Measurements from ENCODE around the gene DMRTC2. TPM values are rescaled to one million over a fixed set of nuclear protein-coding genes. Genes with fewer than 3 reads are reported as not detected.

The DMRTC2 gene
- total RNA-seq, 1 donor from 2014 or later: not detected

- Histone ChIP-seq H3K9me3 (ENCODE audit: insufficient read depth, low read depth, low read length) (no peaks in the 10 kb centered on the region), H2AFZ (ENCODE audit: low read depth, low read length) (no peak overlapping the region), H3K4me2 (ENCODE audit: low read length) (no peak overlapping the region), H3K27me3 (ENCODE audit: insufficient read depth, low read length) (no peaks in the 10 kb centered on the region), H3K79me2 (ENCODE audit: insufficient read depth, low read length) (peaks cover 14% of the 10 kb centered on the region), H3K9ac (ENCODE audit: low read length) (no peak overlapping the region), H3K36me3 (ENCODE audit: insufficient read depth, low read length) (peaks cover 12% of the 10 kb centered on the region), H4K20me1 (ENCODE audit: insufficient read depth, low read length) (peaks cover 48% of the 10 kb centered on the region), H3K4me3 (ENCODE audit: insufficient read depth, low read depth, low read length) (no peak overlapping the region), H3K27ac (ENCODE audit: low read depth, low read length) (no peak overlapping the region), H3K4me1 (ENCODE audit: insufficient read depth, low read length) (no peaks in the 10 kb centered on the region)
- no peak for DNase-seq (ENCODE audit: low read depth)
- Mint-ChIP-seq H3K4me1 (ENCODE audit: low read depth, unreplicated experiment) (peaks cover 5% of the 10 kb centered on the region), H3K4me3 (ENCODE audit: unreplicated experiment) (no peak overlapping the region), H3K36me3 (ENCODE audit: low read depth, unreplicated experiment) (peaks cover 19% of the 10 kb centered on the region), H3K27me3 (ENCODE audit: low read depth, unreplicated experiment) (no peaks in the 10 kb centered on the region), H3K9me3 (ENCODE audit: unreplicated experiment) (no peaks in the 10 kb centered on the region), H3K27ac (ENCODE audit: unreplicated experiment) (no peak overlapping the region)
- no peak for FAIRE-seq
- no peak for TF ChIP-seq CTCF (IDR thresholded peaks at IDR 0.05; ENCODE audit: insufficient read depth, low read depth, low read length)
- no peak for TF ChIP-seq EZH2 (IDR thresholded peaks at IDR 0.05; ENCODE audit: insufficient read depth, low read length)
Measured at GRCh38 chr19:41894350-41894749, 49.5 kb downstream of the DMRTC2 start.

- H3K27me3 ChIP-seq (ENCODE audit: insufficient read depth, low read length): no peaks in the 10 kb centered on the region
- H2AFZ ChIP-seq (ENCODE audit: low read depth, low read length): no peak overlapping the region
- no peak overlapping the region for H3K4me3 ChIP-seq (ENCODE audit: insufficient read depth, low read depth, low read length)
- TF ChIP-seq EZH2 (IDR thresholded peaks at IDR 0.05; ENCODE audit: insufficient read depth, low read length) (no peak), CTCF (IDR thresholded peaks at IDR 0.05; ENCODE audit: insufficient read depth, low read depth, low read length) (no peak)
- peaks cover 18% of the 10 kb centered on the region for H3K36me3 ChIP-seq (ENCODE audit: insufficient read depth, low read length)
- H3K27ac Mint-ChIP-seq (ENCODE audit: unreplicated experiment): peak overlapping the region; percentile 53
- H3K4me1 Mint-ChIP-seq (ENCODE audit: low read depth, unreplicated experiment): peaks cover 3% of the 10 kb centered on the region
- no peak for DNase-seq (ENCODE audit: low read depth)
- H4K20me1 ChIP-seq (ENCODE audit: insufficient read depth, low read length): peaks cover 39% of the 10 kb centered on the region
- H3K9me3 ChIP-seq (ENCODE audit: insufficient read depth, low read depth, low read length): no peaks in the 10 kb centered on the region
- FAIRE-seq: no peak
- H3K4me1 ChIP-seq (ENCODE audit: insufficient read depth, low read length): no peaks in the 10 kb centered on the region
- H3K4me3 Mint-ChIP-seq (ENCODE audit: unreplicated experiment): no peak overlapping the region
- H3K27me3 Mint-ChIP-seq (ENCODE audit: low read depth, unreplicated experiment): no peaks in the 10 kb centered on the region
- no peak overlapping the region for H3K27ac ChIP-seq (ENCODE audit: low read depth, low read length)
- peaks cover 6% of the 10 kb centered on the region for H3K79me2 ChIP-seq (ENCODE audit: insufficient read depth, low read length)
- H3K36me3 Mint-ChIP-seq (ENCODE audit: low read depth, unreplicated experiment): peaks cover 16% of the 10 kb centered on the region
- no peaks in the 10 kb centered on the region for H3K9me3 Mint-ChIP-seq (ENCODE audit: unreplicated experiment)
- no peak overlapping the region for H3K9ac ChIP-seq (ENCODE audit: low read length)
- H3K4me2 ChIP-seq (ENCODE audit: low read length): no peak overlapping the region
Measured at GRCh38 chr19:41895745-41896580, 51.1 kb downstream of the DMRTC2 start.

GRCh38 chr19:41896581-41896942 is 51.7 kb downstream of the DMRTC2 start:
- no peak for TF ChIP-seq EZH2 (IDR thresholded peaks at IDR 0.05; ENCODE audit: insufficient read depth, low read length)
- TF ChIP-seq CTCF (IDR thresholded peaks at IDR 0.05; ENCODE audit: insufficient read depth, low read depth, low read length): no peak
- H3K4me3 ChIP-seq (ENCODE audit: insufficient read depth, low read depth, low read length): no peak overlapping the region
- H3K4me1 ChIP-seq (ENCODE audit: insufficient read depth, low read length): no peaks in the 10 kb centered on the region
- H3K9ac ChIP-seq (ENCODE audit: low read length): no peak overlapping the region
- H3K9me3 ChIP-seq (ENCODE audit: insufficient read depth, low read depth, low read length): no peaks in the 10 kb centered on the region
- Mint-ChIP-seq H3K36me3 (ENCODE audit: low read depth, unreplicated experiment) (peaks cover 14% of the 10 kb centered on the region), H3K4me3 (ENCODE audit: unreplicated experiment) (no peak overlapping the region), H3K9me3 (ENCODE audit: unreplicated experiment) (no peaks in the 10 kb centered on the region), H3K4me1 (ENCODE audit: low read depth, unreplicated experiment) (peaks cover 1% of the 10 kb centered on the region), H3K27ac (ENCODE audit: unreplicated experiment) (no peak overlapping the region), H3K27me3 (ENCODE audit: low read depth, unreplicated experiment) (no peaks in the 10 kb centered on the region)
- no peak overlapping the region for H2AFZ ChIP-seq (ENCODE audit: low read depth, low read length)
- peaks cover 19% of the 10 kb centered on the region for H3K36me3 ChIP-seq (ENCODE audit: insufficient read depth, low read length)
- no peak for FAIRE-seq
- no peak overlapping the region for H3K27ac ChIP-seq (ENCODE audit: low read depth, low read length)
- H3K79me2 ChIP-seq (ENCODE audit: insufficient read depth, low read length): peaks cover 5% of the 10 kb centered on the region
- peaks cover 33% of the 10 kb centered on the region for H4K20me1 ChIP-seq (ENCODE audit: insufficient read depth, low read length)
- no peaks in the 10 kb centered on the region for H3K27me3 ChIP-seq (ENCODE audit: insufficient read depth, low read length)
- no peak for DNase-seq (ENCODE audit: low read depth)
- H3K4me2 ChIP-seq (ENCODE audit: low read length): no peak overlapping the region
